Heart left ventricle (tissue), 16 donors: Measurements from ENCODE around the gene MLLT10. TPM values are rescaled to one million over a fixed set of nuclear protein-coding genes. Genes with fewer than 3 reads are reported as not detected.

ENCODE experiments used
- ATAC-seq, 4 donors: fragments of 200-7000 bp; cut with Tn5 transposase; one replicate each; pipeline ENCODE4 v1.9.1; 2020 to 2022; ENCODE audit warnings: moderate library complexity in 4 of 4, mild to moderate bottlenecking in 3 of 4, moderate number of reproducible peaks in 1 of 4
- DNase-seq, 5 donors: peaks; one replicate each; pipeline ENCODE4 v3.0.0-alpha.2; 2020
- H3K27ac ChIP-seq, 12 donors: fragments of 200-600 bp; sonication (generic) in 4 of 12; one replicate each; pipeline versions ENCODE4 v1.5.0 to v1.8.0; 2016 to 2022; ENCODE audit warnings: mild to moderate bottlenecking in 2 of 12
- H3K27me3 ChIP-seq, 9 donors: fragments of 200-600 bp; sonication (generic) in 2 of 9; one replicate each; pipeline versions ENCODE4 v1.5.1 to v1.8.0; 2016 to 2022; ENCODE audit warnings: mild to moderate bottlenecking in 3 of 9
- H3K36me3 ChIP-seq, 9 donors: fragments of 200-600 bp; sonication (generic) in 2 of 9; one replicate each; pipeline versions ENCODE4 v1.5.0 to v1.8.0; 2018 to 2022; ENCODE audit warnings: mild to moderate bottlenecking in 2 of 9
- H3K4me1 ChIP-seq, 12 donors: fragments of 200-600 bp; sonication (generic) in 4 of 12; one replicate each; pipeline versions ENCODE4 v1.5.0 to v1.8.0; 2016 to 2022; ENCODE audit warnings: mild to moderate bottlenecking in 3 of 12
- H3K4me3 ChIP-seq, 12 donors: fragments of 200-600 bp; sonication (generic) in 4 of 12; one replicate each; pipeline versions ENCODE4 v1.5.0 to v1.8.0; 2017 to 2022; ENCODE audit warnings: mild to moderate bottlenecking in 9 of 12, moderate library complexity in 4 of 12
- H3K9me3 ChIP-seq, 12 donors: fragments of 200-600 bp; sonication (generic) in 4 of 12; one replicate each; pipeline versions ENCODE4 v1.5.0 to v1.8.0; 2016 to 2022; ENCODE audit warnings: mild to moderate bottlenecking in 1 of 12
- CTCF ChIP-seq, 12 donors: fragments of 200-600 bp; sonication (generic) in 4 of 12; IDR thresholded peaks; one replicate each; pipeline versions ENCODE4 v1.5.0 to v1.8.0; 2018 to 2022; ENCODE audit warnings: antibody characterized with exemption in 12 of 12, mild to moderate bottlenecking in 5 of 12
- POLR2A ChIP-seq, 2 donors: fragments of 450-650 bp; IDR thresholded peaks; one replicate each; pipeline ENCODE4 v1.6.1; 2017; ENCODE audit warnings: antibody characterized with exemption in 2 of 2, mild to moderate bottlenecking in 2 of 2, moderate library complexity in 2 of 2
- WGBS, 4 donors: extraction: QIAGEN DNeasy Blood & Tissue Kit in 2 of 4; methylation state at CpG; one replicate each; pipeline versions ENCODE4 v1.1.5 to v1.1.7; 2013 to 2018; 5-methylcytosine and 5-hydroxymethylcytosine counted together
- intact Hi-C, 10 donors: fragments of 100-400 bp; cut with DNase I; formaldehyde crosslinking; loops; one replicate each; pipeline versions ENCODE4 v1.11.1 to v1.14.2; 2022
- polyA plus RNA-seq, 2 donors: library from polyadenylated mRNA; stranded (reverse); fragments of 200-250 nt; gene quantifications; one replicate each; pipeline ENCODE4 v1.2.3, GENCODE V29; 2013
- total RNA-seq, 9 donors: library from RNA; depleted of rRNA in 2 of 9; stranded (reverse); fragments of >200 nt in 2 of 9; fragmentation: NEBNext Ultra II Directional in 3 of 9; extraction: Animal tissue kit (Norgen Biotek cat#: 25700) in 3 of 9; gene quantifications; one replicate each; pipeline versions ENCODE4 v1.1.0 to v1.2.4, GENCODE V29; 2016 to 2023
- donor health status: ischemic (EF 13 %, LVEDD 7.1; RV severe dilation, severe dysfunction).
- donor health status: healthy with polysubstance abuse.
- donor health status: DM: no; HTN: yes; CAD: no.
- donor health status: DM: no; HTN: no; CAD: no.
- donor health status: ischemic (EF 25% LVEDD 6.9; RV normal size, moderate dysfunction).
- donor health status: ischemic (EF 25% LVEDD 5.7; RV mildly dilated, moderate dysfunction).
- donor health status: healthy.
- donor health status: DM: yes; HTN: yes; CAD: no.
- donor health status: ischemic (EF 35%, LVEDD 5.7; RV mildly dilated, moderate dysfunction).
- donor health status: nonischemic (EF 11% LVEDD 7.7; RV severe dilation, severe dysfunction).
- donor health status: DM: yes; HTN: yes; CAD: no.
- donor health status: PGD.
- donor health status: ischemic (EF 29% LVEDD 5.4; RV normal size, mild dysfunction).
- donor health status: nonischemic (EF 23%, LVEDD 6.1; RV moderate dilation, normal function).

The MLLT10 gene
- total and polyA plus RNA-seq, 11 donors, result 16.0 to 30.7 (median 25.2) TPM

- H3K27ac ChIP-seq, result no peak overlapping the region
- H3K4me3 ChIP-seq, result no peak overlapping the region
- intact Hi-C loops, result loop anchor here in 1 of 10 donors (10.0 kb wide), 1 partner anchor 201 kb away; no protein-coding TSS in a partner anchor
- H3K36me3 ChIP-seq, result peaks cover 0 to 23% (median 12%) of the 10 kb centered on the region in 9 donors
- DNase-seq (no peak), ATAC-seq (no peak)
- TF ChIP-seq CTCF (IDR thresholded peaks at IDR 0.05) (no peak), POLR2A (IDR thresholded peaks at IDR 0.05) (no peak)
- 86 to 91% (median 87%) methylated on average over 18 of the region's 18 CpGs for WGBS, 4 donors
- no peaks in the 10 kb centered on the region for H3K9me3 ChIP-seq
- H3K4me1 ChIP-seq, result peaks cover 0 to 10% (median 0%) of the 10 kb centered on the region in 12 donors
- no peaks in the 10 kb centered on the region for H3K27me3 ChIP-seq
These were observed 219.7 kb downstream of the MLLT10 start for GRCh38 chr10:21753497-21754270.

- Histone ChIP-seq H3K36me3 (peaks cover 0 to 29% (median 19%) of the 10 kb centered on the region in 9 donors), H3K9me3 (no peaks in the 10 kb centered on the region), H3K4me3 (no peak overlapping the region), H3K27me3 (no peaks in the 10 kb centered on the region), H3K27ac (no peak overlapping the region), H3K4me1 (peaks cover 0 to 10% (median 0%) of the 10 kb centered on the region in 12 donors)
- ATAC-seq (no peak), DNase-seq (no peak)
- TF ChIP-seq POLR2A (IDR thresholded peaks at IDR 0.05), result no peak
- intact Hi-C loops, result loop anchor here in 1 of 10 donors (10.0 kb wide), 1 partner anchor 200 kb away; no protein-coding TSS in a partner anchor
- 79 to 86% (median 82%) methylated on average over 9 to 10 of the region's 10 CpGs for WGBS, 4 donors
These were observed 220.5 kb downstream of the MLLT10 start for GRCh38 chr10:21754410-21755011.

- intact Hi-C loops, result loop anchor here in 1 of 10 donors (10.0 kb wide), 1 partner anchor 198 kb away; no protein-coding TSS in a partner anchor
- H3K27ac ChIP-seq, result no peak overlapping the region
- H3K4me1 ChIP-seq, result peaks cover 0 to 10% (median 0%) of the 10 kb centered on the region in 12 donors
- ATAC-seq (no peak), DNase-seq (no peak)
- TF ChIP-seq POLR2A (IDR thresholded peaks at IDR 0.05) (no peak), CTCF (IDR thresholded peaks at IDR 0.05) (no peak)
- WGBS, 4 donors, result 82 to 87% (median 85%) methylated on average over 12 of the region's 12 CpGs
- H3K9me3 ChIP-seq, result no peaks in the 10 kb centered on the region
- H3K36me3 ChIP-seq, result peaks cover 0 to 29% (median 19%) of the 10 kb centered on the region in 9 donors
- no peaks in the 10 kb centered on the region for H3K27me3 ChIP-seq
- no peak overlapping the region for H3K4me3 ChIP-seq
These were observed 222.7 kb downstream of the MLLT10 start for GRCh38 chr10:21756707-21757106.

GRCh38 chr10:21757185-21757901, 223.3 kb downstream of the MLLT10 start:
- ATAC-seq (peak; percentile 40 to 79 (median 56)), DNase-seq (peak in 2 of 5 donors; percentile 41 to 48)
- Histone ChIP-seq H3K4me1 (peaks cover 0 to 10% (median 0%) of the 10 kb centered on the region in 12 donors), H3K27me3 (no peaks in the 10 kb centered on the region), H3K36me3 (peaks cover 0 to 29% (median 19%) of the 10 kb centered on the region in 9 donors), H3K27ac (peak overlapping the region in 1 of 12 donors; percentile 29), H3K4me3 (no peak overlapping the region), H3K9me3 (no peaks in the 10 kb centered on the region)
- TF ChIP-seq CTCF (IDR thresholded peaks at IDR 0.05) (no peak), POLR2A (IDR thresholded peaks at IDR 0.05) (no peak)
- intact Hi-C loops, result loop anchor here in 1 of 10 donors (10.0 kb wide), 1 partner anchor 197 kb away; no protein-coding TSS in a partner anchor
- WGBS, 4 donors, result 66 to 82% (median 74%) methylated on average over 6 to 8 of the region's 8 CpGs
